Testis (tissue), 5 donors: ENCODE results near the gene CYP2A7. TPM values are rescaled to one million over a fixed set of nuclear protein-coding genes. Genes with fewer than 3 reads are reported as not detected.
A peak's percentile ranks its signal among the peaks of the same experiment; 100 is the strongest.
"Not testable (repeated sequence)": the region's sequence is repeated elsewhere in the genome, so short reads cannot be mapped to it uniquely, and the experiment has no call there.

ENCODE experiments used
- DNase-seq: peaks from one replicate; pipeline ENCODE4 v3.0.0-alpha.2; 2019
- H3K27ac ChIP-seq, 2 donors: fragments of 200-600 bp; sonication (generic); one replicate each; pipeline ENCODE4 v1.5.1; 2019
- H3K27me3 ChIP-seq: fragments of 200-600 bp; sonication (generic); one replicate; pipeline ENCODE4 v1.5.1; 2019
- H3K36me3 ChIP-seq: fragments of 200-600 bp; sonication (generic); one replicate; pipeline ENCODE4 v1.5.1; 2017; ENCODE audit warnings: low read depth; ENCODE audit errors: missing control alignments
- H3K4me1 ChIP-seq: fragments of 200-600 bp; sonication (generic); one replicate; pipeline ENCODE4 v1.5.1; 2019
- H3K4me3 ChIP-seq, 2 donors: fragments of 200-600 bp; sonication (generic); one replicate each; pipeline ENCODE4 v1.5.1; 2017 to 2019
- H3K9me3 ChIP-seq: fragments of 200-600 bp; sonication (generic); one replicate; pipeline ENCODE4 v1.5.1; 2017
- CTCF ChIP-seq, 3 experiments: fragments of 450-650 bp in 2 of 3; fragments of 200-600 bp in 1 of 3; sonication (generic) in 1 of 3; IDR thresholded peaks; one replicate each; pipeline ENCODE4 v1.5.1; 2016 to 2019; ENCODE audit warnings: antibody characterized with exemption in 3 of 3, mild to moderate bottlenecking in 2 of 3, moderate library complexity in 1 of 3
- POLR2A ChIP-seq: fragments of 450-650 bp; IDR thresholded peaks from one replicate; pipeline ENCODE4 v1.6.1; 2017; ENCODE audit warnings: antibody characterized with exemption, mild to moderate bottlenecking, moderate library complexity
- WGBS, 2 donors: methylation state at CpG; one replicate each; pipeline ENCODE4 v1.1.5; 2018; 5-methylcytosine and 5-hydroxymethylcytosine counted together
- intact Hi-C: fragments of 100-400 bp; cut with DNase I; formaldehyde crosslinking; loops from one replicate; pipeline ENCODE4 v1.15.1; 2023; ENCODE audit warnings: low total_unique reads
- long read RNA-seq, 2 donors: transcript quantifications; one replicate each; lab custom pipeline, GENCODE V29; 2026
- polyA plus RNA-seq: library from polyadenylated mRNA; stranded (reverse); fragments of 350-450 nt; fragmentation: Illumina TruSeq; extraction: RNeasy Lipid Tissue Mini Kit (QIAGEN cat#74804); gene quantifications from one replicate; pipeline ENCODE4 v1.2.3, GENCODE V29; 2014; ENCODE audit warnings: low read depth, low replicate concordance; ENCODE audit not compliant: insufficient read depth
- total RNA-seq, 2 donors: library from RNA; depleted of rRNA; stranded (reverse); fragments of >200 nt; gene quantifications; one replicate each; pipeline ENCODE4 v1.2.3, GENCODE V29; 2016

CYP2A7 gene
- total RNA-seq (1 to 10 TPM in 1 of 2 donors, not detected in 1; 1.1 TPM), polyA plus RNA-seq (not detected)
- long read RNA-seq, donor 1: 0 reads
- long read RNA-seq, donor 2: 0 reads

GRCh38 chr19:40882062-40882461 is at the start of gene CYP2A7:
CYP2A7 (minus strand) TSS chr19:40882231; CDS start chr19:40882210, 21 bp downstream.
- H3K27me3 ChIP-seq, H3K36me3 ChIP-seq, DNase-seq, H3K9me3 ChIP-seq, H3K27ac ChIP-seq, H3K4me1 ChIP-seq, H3K4me3 ChIP-seq, intact Hi-C loops: not testable (repeated sequence)
- WGBS, 2 donors: 87 to 88% methylated on average over 3 of the region's 3 CpGs

DNA sequence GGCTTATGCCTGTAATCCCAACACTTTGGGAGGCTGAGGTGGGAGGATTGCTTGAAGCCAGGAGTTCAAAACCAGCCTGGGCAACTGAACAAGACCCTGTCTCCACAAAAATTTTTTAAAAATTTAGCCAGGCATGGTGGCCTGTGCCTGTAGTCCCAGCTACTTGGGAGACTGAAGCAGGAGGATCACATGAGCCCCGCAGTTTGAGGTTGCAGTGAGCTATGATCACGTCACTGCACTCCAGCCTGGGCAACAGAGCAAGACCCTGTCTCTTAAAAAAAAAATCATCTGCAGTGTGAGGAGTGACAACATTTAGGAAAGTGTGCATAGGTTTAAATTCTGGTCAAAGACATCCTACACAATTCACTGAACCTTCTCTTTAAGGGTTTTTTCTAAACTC is 48.8 kb upstream of the CYP2A7 start:
- DNase-seq, H3K27me3 ChIP-seq, H3K4me1 ChIP-seq, H3K27ac ChIP-seq, H3K9me3 ChIP-seq, H3K4me3 ChIP-seq, intact Hi-C loops, H3K36me3 ChIP-seq: not testable (repeated sequence)
- WGBS, 2 donors: 100% methylated on average over 2 of the region's 2 CpGs

- WGBS, 2 donors: 71 to 89% methylated on average over 3 of the region's 3 CpGs
- DNase-seq, H3K4me3 ChIP-seq, H3K4me1 ChIP-seq, intact Hi-C loops, H3K27me3 ChIP-seq, H3K9me3 ChIP-seq, H3K36me3 ChIP-seq, H3K27ac ChIP-seq: not testable (repeated sequence)
These were observed 47.9 kb upstream of the CYP2A7 start for GRCh38 chr19:40929942-40930341.

GRCh38 chr19:40928850-40929249 is 46.8 kb upstream of the CYP2A7 start:
- intact Hi-C loops: no loop called here
- Histone ChIP-seq H3K4me3 (no peak overlapping the region), H3K9me3 (no peaks in the 10 kb centered on the region), H3K4me1 (no peaks in the 10 kb centered on the region), H3K27me3 (no peaks in the 10 kb centered on the region), H3K27ac (no peak overlapping the region), H3K36me3 (no peaks in the 10 kb centered on the region)
- TF ChIP-seq POLR2A (no peak), CTCF (IDR thresholded peaks at IDR 0.05) (no peak)
- WGBS, 2 donors: 72 to 84% methylated on average over 1 of the region's 1 CpG
- no peak for DNase-seq

DNA sequence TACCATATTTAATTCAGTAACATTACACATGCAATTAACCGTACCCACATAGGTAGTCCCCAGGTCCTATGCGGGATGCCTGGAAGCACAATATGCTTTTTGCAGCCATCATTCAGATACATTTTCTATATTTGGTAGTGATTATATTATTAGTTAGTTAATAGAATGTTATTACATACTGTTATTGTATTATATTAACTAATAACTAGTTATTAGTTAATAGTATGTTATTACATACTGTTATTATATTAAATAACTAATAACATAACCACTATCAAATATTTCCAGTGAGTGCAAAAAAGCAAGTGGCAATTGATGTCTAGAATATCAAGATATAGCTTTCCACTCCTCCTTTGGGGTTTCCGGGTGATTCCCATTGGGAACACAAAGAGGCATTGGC is 45.5 kb upstream of the CYP2A7 start:
- TF ChIP-seq CTCF (IDR thresholded peaks at IDR 0.05): no peak
- no peak for TF ChIP-seq POLR2A
- no peaks in the 10 kb centered on the region for H3K36me3 ChIP-seq
- intact Hi-C loops: no loop called here
- no peak overlapping the region for H3K27ac ChIP-seq
- 80 to 87% methylated on average over 3 of the region's 3 CpGs for WGBS, 2 donors
- H3K9me3 ChIP-seq: no peaks in the 10 kb centered on the region
- no peaks in the 10 kb centered on the region for H3K4me1 ChIP-seq
- H3K4me3 ChIP-seq: no peak overlapping the region
- DNase-seq: no peak
- no peaks in the 10 kb centered on the region for H3K27me3 ChIP-seq

DNA sequence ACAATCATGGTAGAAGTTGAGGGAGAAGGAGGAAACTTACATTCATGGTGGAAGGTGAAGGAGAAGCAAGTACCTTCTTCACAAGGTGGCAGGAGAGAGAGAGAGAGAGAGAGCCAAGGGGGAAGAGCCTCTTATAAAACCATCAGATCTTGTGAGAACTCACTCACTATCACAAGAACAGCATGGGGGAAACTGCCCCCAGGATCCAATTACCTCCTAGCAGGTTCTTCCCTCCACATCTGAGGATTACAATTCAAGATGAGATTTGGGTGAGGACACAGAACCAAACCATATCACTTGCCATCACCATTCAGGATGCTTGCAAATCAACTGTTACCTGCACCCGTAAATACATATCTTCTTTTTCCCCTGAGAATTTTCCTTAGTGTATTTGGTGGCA is 44.2 kb upstream of the CYP2A7 start:
- H3K4me3 ChIP-seq, H3K36me3 ChIP-seq, H3K27ac ChIP-seq, H3K9me3 ChIP-seq, intact Hi-C loops, H3K27me3 ChIP-seq, DNase-seq, H3K4me1 ChIP-seq: not testable (repeated sequence)
- 91 to 94% methylated on average over 1 of the region's 1 CpG for WGBS, 2 donors

- no peak for TF ChIP-seq POLR2A
- TF ChIP-seq CTCF (IDR thresholded peaks at IDR 0.05): no peak
- 81 to 85% methylated on average over 7 of the region's 7 CpGs for WGBS, 2 donors
- Histone ChIP-seq H3K27me3 (no peaks in the 10 kb centered on the region), H3K4me3 (no peak overlapping the region), H3K36me3 (no peaks in the 10 kb centered on the region), H3K27ac (no peak overlapping the region), H3K9me3 (no peaks in the 10 kb centered on the region), H3K4me1 (peaks cover 8% of the 10 kb centered on the region)
- DNase-seq: no peak
- intact Hi-C loops: no loop called here
These were observed 41.9 kb upstream of the CYP2A7 start for GRCh38 chr19:40923934-40924391.

DNA sequence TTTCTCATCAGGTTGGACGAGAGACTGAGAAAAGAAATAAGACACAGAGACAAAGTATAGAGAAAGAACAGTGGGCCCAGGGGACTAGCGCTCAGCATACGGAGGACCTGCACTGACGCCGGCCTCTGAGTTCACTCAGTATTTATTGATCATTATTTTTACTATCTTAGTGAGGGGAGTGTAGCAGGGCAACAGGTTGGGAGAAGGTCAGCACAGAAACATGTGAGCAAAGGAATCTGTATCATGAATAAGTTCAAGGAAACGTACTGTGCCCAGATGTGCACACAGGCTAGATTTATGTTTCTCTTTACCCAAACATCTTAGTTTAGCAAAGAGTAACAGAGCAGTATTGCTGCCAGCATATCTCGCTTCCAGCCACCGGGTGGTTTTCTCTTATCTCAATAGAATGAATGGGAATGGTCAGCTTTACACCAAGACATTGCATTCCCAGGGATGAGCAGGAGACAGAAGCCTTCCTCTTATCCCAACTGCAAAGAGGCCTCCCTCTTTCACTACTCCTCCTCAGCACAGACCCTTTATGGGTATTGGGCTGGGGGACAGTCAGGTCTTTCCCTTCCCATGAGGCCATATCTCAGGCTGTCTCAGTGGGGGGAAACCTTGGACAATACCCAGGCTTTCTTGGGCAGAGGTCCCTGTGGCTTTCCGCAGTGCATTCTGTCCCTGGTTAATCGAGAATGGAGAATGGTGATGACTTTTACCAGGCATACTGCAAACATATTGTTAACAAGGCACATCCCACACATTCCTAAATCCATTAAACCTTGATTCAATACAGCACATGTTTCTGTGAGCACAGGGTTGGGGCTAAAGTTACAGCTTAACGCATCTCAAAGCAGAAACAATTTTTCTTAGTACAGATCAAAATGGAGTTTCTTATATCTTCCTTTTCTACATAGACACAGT is 40.5 kb upstream of the CYP2A7 start:
- H3K27me3 ChIP-seq, H3K4me3 ChIP-seq, H3K9me3 ChIP-seq, H3K4me1 ChIP-seq, H3K36me3 ChIP-seq, intact Hi-C loops: not testable (repeated sequence)
- peak; percentile 58 for DNase-seq
- WGBS, 2 donors: 33 to 43% methylated on average over 11 of the region's 11 CpGs
- H3K27ac ChIP-seq: peak overlapping the region in 1 of 2 donors; percentile 44
